Nephron progenitor cell (in vitro differentiated cells): ENCODE results near the gene TRIM31.
A peak's percentile ranks its signal among the peaks of the same experiment; 100 is the strongest.

Source experiments
- DNase-seq: peaks from one replicate; pipeline ENCODE4 v3.0.0; 2021
- H3K27ac Mint-ChIP-seq: 2 replicates; pipeline ENCODE4 v1.8.0; 2021; ENCODE audit warnings: mild to moderate bottlenecking, moderate library complexity, mixed read lengths
- H3K27me3 Mint-ChIP-seq: 2 replicates; pipeline ENCODE4 v1.8.0; 2021; ENCODE audit warnings: mild to moderate bottlenecking, low read depth, mixed read lengths; ENCODE audit not compliant: poor library complexity
- H3K36me3 Mint-ChIP-seq: 2 replicates; pipeline ENCODE4 v1.8.0; 2021; ENCODE audit warnings: low read depth, mixed read lengths
- H3K4me1 Mint-ChIP-seq: 2 replicates; pipeline ENCODE4 v1.8.0; 2021; ENCODE audit warnings: mixed read lengths
- H3K4me3 Mint-ChIP-seq: 2 replicates; pipeline ENCODE4 v1.8.0; 2021; ENCODE audit warnings: mild to moderate bottlenecking, moderate library complexity, mixed read lengths
- H3K9me3 Mint-ChIP-seq: 2 replicates; pipeline ENCODE4 v1.8.0; 2021; ENCODE audit warnings: mild to moderate bottlenecking, moderate library complexity, mixed read lengths
- CTCF ChIP-seq: fragments of 200-600 bp; sonication (generic); IDR thresholded peaks from 2 replicates; pipeline ENCODE4 v1.5.0; 2021; ENCODE audit warnings: antibody characterized with exemption

Gene TRIM31

GRCh38 chr6:30077218-30077617 lies 35.7 kb downstream of the TRIM31 start:
- Mint-ChIP-seq H3K9me3 (peaks cover 3% of the 10 kb centered on the region), H3K4me3 (no peak overlapping the region), H3K4me1 (peaks cover 10% of the 10 kb centered on the region), H3K27ac (no peak overlapping the region), H3K36me3 (peaks cover 2% of the 10 kb centered on the region), H3K27me3 (peaks cover 83% of the 10 kb centered on the region)
- no peak for TF ChIP-seq CTCF
- no peak for DNase-seq

- DNase-seq: peak; percentile 38
- Mint-ChIP-seq H3K27me3 (peaks cover 95% of the 10 kb centered on the region), H3K9me3 (peaks cover 9% of the 10 kb centered on the region), H3K4me3 (peak overlapping the region; percentile 77), H3K36me3 (peaks cover 10% of the 10 kb centered on the region), H3K27ac (no peak overlapping the region), H3K4me1 (peaks cover 19% of the 10 kb centered on the region)
- TF ChIP-seq CTCF: peak; percentile 24
Observed at GRCh38 chr6:30075790-30076732, 36.8 kb downstream of the TRIM31 start.

GRCh38 chr6:30075094-30075789 lies 37.6 kb downstream of the TRIM31 start, which contains the start of gene RNF39:
RNF39 (minus strand) TSS chr6:30075769; CDS start chr6:30075585, 184 bp downstream.
- Mint-ChIP-seq H3K4me1 (peaks cover 25% of the 10 kb centered on the region), H3K4me3 (peak within 1 kb of the TSS; percentile 78), H3K9me3 (peaks cover 13% of the 10 kb centered on the region), H3K36me3 (peaks cover 13% of the 10 kb centered on the region), H3K27ac (no peak within 1 kb of the TSS), H3K27me3 (peaks cover 100% of the 10 kb centered on the region)
- no peak for TF ChIP-seq CTCF
- DNase-seq: peak; percentile 50

GRCh38 chr6:30074331-30075093 lies 38.4 kb downstream of the TRIM31 start:
- Mint-ChIP-seq H3K4me3 (peak overlapping the region; percentile 78), H3K9me3 (peaks cover 13% of the 10 kb centered on the region), H3K27me3 (peaks cover 100% of the 10 kb centered on the region), H3K36me3 (peaks cover 20% of the 10 kb centered on the region), H3K4me1 (peaks cover 25% of the 10 kb centered on the region), H3K27ac (no peak overlapping the region)
- no peak for TF ChIP-seq CTCF
- DNase-seq: peak; percentile 31

DNA sequence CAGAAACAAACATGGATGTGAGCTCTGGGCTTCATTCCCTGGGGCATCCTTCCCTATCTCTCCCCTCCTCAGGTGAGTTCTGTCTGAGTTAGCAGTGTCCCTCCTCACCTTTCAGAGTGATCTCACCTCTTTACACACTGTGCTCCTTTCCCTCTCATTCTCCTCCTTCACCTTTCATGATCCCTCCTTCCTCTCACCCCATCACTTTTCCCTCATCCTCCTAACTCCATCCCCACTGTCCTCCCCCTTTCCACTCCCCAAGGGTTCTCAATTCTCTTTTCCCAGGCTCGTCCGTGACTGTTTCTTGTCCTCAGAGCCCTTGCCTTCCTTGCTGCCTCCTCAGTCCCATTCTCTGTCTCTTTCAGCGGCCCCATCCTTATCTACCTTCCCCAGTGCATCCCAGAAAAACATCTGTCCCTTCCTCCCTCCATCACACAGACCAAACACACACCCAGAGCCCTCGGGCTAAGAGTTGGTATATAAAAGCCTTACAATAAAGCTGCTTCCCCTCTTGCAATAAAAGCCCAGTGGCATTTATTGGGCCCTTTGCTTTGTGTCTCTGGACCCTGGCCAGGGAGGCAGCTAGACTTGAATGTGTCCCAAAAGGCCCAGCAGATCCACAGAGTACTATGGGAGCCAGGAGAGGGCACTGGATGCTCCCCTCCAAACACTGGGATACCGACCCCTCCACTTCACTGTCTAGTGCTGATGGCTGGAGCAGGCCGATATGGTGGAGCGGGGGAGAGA lies 39.2 kb downstream of the TRIM31 start:
- TF ChIP-seq CTCF: no peak
- Mint-ChIP-seq H3K4me3 (peak overlapping the region; percentile 78), H3K27me3 (peaks cover 98% of the 10 kb centered on the region), H3K4me1 (peaks cover 25% of the 10 kb centered on the region), H3K36me3 (peaks cover 27% of the 10 kb centered on the region), H3K9me3 (peaks cover 13% of the 10 kb centered on the region), H3K27ac (no peak overlapping the region)
- no peak for DNase-seq
